Body of pancreas (tissue), 4 donors: Measurements from ENCODE around the gene COG8. TPM values are rescaled to one million over a fixed set of nuclear protein-coding genes. Genes with fewer than 3 reads are reported as not detected.

Experiments
- ATAC-seq: fragments of 150-250 bp; one replicate; pipeline ENCODE4 v1.9.1; 2016
- DNase-seq, 4 donors: peaks; one replicate each; pipeline ENCODE4 v3.0.0-alpha.2; 2019
- H3K27ac ChIP-seq, 4 donors: fragments of 200-600 bp; sonication (generic); 1 replicate in 3 of 4; 2 replicates in 1 of 4; pipeline versions ENCODE4 v1.5.1 to v1.6.1; 2016 to 2019; ENCODE audit warnings: mild to moderate bottlenecking in 1 of 4, mixed read lengths in 1 of 4, moderate library complexity in 1 of 4
- H3K27me3 ChIP-seq, 2 donors: fragments of 200-600 bp; sonication (generic); one replicate each; pipeline ENCODE4 v1.6.0; 2016; ENCODE audit warnings: mild to moderate bottlenecking in 1 of 2
- H3K36me3 ChIP-seq, 2 donors: fragments of 200-600 bp; sonication (generic); replicated peaks in 1 of 2; 2 replicates each; pipeline ENCODE4 v1.5.1; 2016; ENCODE audit warnings: low read depth in 2 of 2; ENCODE audit not compliant: insufficient read depth in 1 of 2
- H3K4me1 ChIP-seq: fragments of 200-600 bp; sonication (generic); one replicate; pipeline ENCODE4 v1.6.0; 2016
- H3K4me3 ChIP-seq, 2 donors: fragments of 200-600 bp; sonication (generic); 1 replicate in 1 of 2; 2 replicates in 1 of 2; pipeline ENCODE4 v1.5.1; 2016 to 2019
- H3K9me3 ChIP-seq, 3 donors: fragments of 200-600 bp; sonication (generic); 1 replicate in 2 of 3; 2 replicates in 1 of 3; pipeline ENCODE4 v1.5.1; 2016
- POLR2A ChIP-seq, 3 donors: fragments of 450-650 bp; IDR thresholded peaks; one replicate each; pipeline ENCODE4 v1.6.1; 2016; ENCODE audit warnings: antibody characterized with exemption in 3 of 3, mild to moderate bottlenecking in 2 of 3
- WGBS, 2 donors: methylation state at CpG; one replicate each; pipeline ENCODE4 v1.1.5; 2017; 5-methylcytosine and 5-hydroxymethylcytosine counted together
- intact Hi-C: fragments of 100-400 bp; cut with DNase I; formaldehyde crosslinking; loops from one replicate; pipeline ENCODE4 v1.15.1; 2023
- total RNA-seq, 2 donors: library from RNA; depleted of rRNA; stranded (reverse); fragments of >200 nt; gene quantifications; one replicate each; pipeline ENCODE4 v1.1.0, GENCODE V29; 2016
- TF ChIP-seq, protein P1 (sequence below), 7 experiments: fragments of 450-650 bp in 4 of 7; fragments of 200-600 bp in 3 of 7; sonication (generic) in 3 of 7; IDR thresholded peaks; one replicate each; pipeline ENCODE4 v1.5.1; 2016 to 2019; ENCODE audit warnings: antibody characterized with exemption in 7 of 7

COG8 gene
- total RNA-seq, 2 donors from 2014 or later, result 39.4 to 46.8 TPM

DNA sequence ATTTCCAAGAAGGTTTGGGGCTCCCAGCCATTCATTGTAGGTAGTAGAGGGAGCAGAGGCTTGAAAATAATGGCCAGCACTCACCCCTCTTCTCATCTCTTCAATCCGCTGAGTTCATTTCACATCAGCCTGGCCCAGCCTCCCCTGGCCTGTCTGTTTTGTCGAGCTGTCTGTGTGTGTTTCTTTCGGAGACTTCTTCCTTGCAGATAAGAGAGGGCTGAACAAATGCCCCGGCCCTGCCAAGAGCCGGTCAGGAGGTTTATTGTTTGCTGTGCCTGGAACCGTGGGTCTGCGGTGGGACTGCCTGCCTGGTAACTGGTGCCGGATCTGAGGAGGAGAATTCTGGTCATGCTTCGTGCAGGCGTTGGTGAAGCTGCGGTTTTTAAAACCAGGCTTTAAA, 24.8 kb downstream of the COG8 start:
- TF ChIP-seq, protein P1, sequence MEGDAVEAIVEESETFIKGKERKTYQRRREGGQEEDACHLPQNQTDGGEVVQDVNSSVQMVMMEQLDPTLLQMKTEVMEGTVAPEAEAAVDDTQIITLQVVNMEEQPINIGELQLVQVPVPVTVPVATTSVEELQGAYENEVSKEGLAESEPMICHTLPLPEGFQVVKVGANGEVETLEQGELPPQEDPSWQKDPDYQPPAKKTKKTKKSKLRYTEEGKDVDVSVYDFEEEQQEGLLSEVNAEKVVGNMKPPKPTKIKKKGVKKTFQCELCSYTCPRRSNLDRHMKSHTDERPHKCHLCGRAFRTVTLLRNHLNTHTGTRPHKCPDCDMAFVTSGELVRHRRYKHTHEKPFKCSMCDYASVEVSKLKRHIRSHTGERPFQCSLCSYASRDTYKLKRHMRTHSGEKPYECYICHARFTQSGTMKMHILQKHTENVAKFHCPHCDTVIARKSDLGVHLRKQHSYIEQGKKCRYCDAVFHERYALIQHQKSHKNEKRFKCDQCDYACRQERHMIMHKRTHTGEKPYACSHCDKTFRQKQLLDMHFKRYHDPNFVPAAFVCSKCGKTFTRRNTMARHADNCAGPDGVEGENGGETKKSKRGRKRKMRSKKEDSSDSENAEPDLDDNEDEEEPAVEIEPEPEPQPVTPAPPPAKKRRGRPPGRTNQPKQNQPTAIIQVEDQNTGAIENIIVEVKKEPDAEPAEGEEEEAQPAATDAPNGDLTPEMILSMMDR (IDR thresholded peaks at IDR 0.05), result no peak
- TF ChIP-seq POLR2A (IDR thresholded peaks at IDR 0.05), result no peak
- Histone ChIP-seq H3K4me3 (no peak overlapping the region), H3K27ac (peak overlapping the region in 1 of 4 donors; percentile 88), H3K36me3 (peaks cover 4 to 12% of the 10 kb centered on the region in 2 donors), H3K27me3 (no peaks in the 10 kb centered on the region), H3K9me3 (no peaks in the 10 kb centered on the region), H3K4me1 (peaks cover 63% of the 10 kb centered on the region)
- ATAC-seq (no peak), DNase-seq (no peak)
- WGBS, 2 donors, result 41 to 54% methylated on average over 11 of the region's 11 CpGs
- intact Hi-C loops, result no loop called here

DNA sequence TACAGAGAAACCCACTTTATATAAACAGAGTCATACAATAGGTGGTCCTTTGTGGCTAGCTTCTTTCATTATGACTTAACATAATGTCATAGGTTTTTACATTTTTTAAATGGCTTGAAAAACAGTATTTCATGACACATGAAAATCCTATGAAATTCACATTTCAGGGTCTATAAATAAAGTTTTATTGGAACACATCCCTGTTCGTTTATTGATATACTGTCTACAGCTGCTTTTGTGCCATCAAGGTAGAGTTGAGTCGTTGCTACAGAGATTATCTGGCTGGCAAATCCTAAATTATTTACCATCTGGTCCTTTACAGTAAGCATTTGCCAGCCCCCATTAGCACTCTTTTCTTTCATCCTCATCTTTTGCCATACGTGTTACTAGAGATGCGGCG, 25.9 kb downstream of the COG8 start:
- ATAC-seq (no peak), DNase-seq (no peak)
- Histone ChIP-seq H3K4me3 (no peak overlapping the region), H3K27me3 (no peaks in the 10 kb centered on the region), H3K36me3 (peaks cover 0 to 3% of the 10 kb centered on the region in 2 donors), H3K27ac (no peak overlapping the region), H3K9me3 (no peaks in the 10 kb centered on the region), H3K4me1 (peaks cover 60% of the 10 kb centered on the region)
- TF ChIP-seq, protein P1 (IDR thresholded peaks at IDR 0.05), result no peak
- no peak for TF ChIP-seq POLR2A (IDR thresholded peaks at IDR 0.05)
- 82 to 90% methylated on average over 5 of the region's 5 CpGs for WGBS, 2 donors
- intact Hi-C loops, result no loop called here

DNA sequence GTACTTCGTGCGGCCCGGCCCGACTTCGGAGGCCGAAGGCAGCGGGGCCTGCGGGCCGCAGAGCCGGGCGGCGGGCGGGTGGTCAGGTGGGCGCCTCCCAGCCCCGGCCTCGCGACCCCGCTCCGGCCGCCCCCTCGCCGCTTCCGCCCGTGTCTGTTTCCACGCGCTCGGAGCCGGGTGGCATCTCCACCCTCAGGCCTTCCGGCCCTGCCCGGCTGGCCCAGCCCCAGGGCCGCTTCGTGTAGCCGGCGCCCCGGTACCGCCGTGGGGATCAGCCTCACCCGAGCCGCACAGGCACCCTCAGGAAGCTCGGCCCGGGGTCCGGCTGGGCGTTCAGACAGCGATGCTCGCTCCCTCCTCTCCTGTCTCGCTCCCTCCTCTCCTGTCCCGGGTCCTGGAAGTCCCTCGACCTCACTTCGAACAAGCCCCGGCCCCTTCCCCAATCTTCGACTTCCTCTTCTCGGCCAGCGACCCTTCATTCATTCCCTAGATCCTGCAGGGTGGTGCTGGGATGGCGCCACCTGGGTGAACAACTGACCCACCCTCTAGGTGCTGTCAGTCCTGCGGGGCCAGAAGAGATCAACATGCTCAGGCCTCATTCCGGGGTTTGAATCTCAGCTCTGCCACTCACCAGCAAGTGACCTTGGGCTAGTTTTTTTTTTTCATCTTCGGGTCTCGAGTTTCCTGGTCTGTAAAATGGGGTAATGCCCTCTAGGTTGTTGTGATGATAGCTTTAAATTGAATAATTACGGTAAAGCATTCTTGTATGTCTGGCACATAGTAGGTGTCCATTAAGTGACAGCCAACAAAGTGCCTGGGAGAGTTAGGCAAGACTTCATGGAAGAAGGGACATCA, 27.6 kb downstream of the COG8 start:
- TF ChIP-seq, protein P1 (IDR thresholded peaks at IDR 0.05), result peak in 1 of 7 experiments; percentile 5
- no peak for TF ChIP-seq POLR2A (IDR thresholded peaks at IDR 0.05)
- DNase-seq, result peak; percentile 34 to 52 (median 48)
- Histone ChIP-seq H3K4me3 (peak overlapping the region; percentile 14 to 45), H3K9me3 (no peaks in the 10 kb centered on the region), H3K36me3 (peaks cover 0 to 1% of the 10 kb centered on the region in 2 donors), H3K4me1 (peaks cover 49% of the 10 kb centered on the region), H3K27ac (peak overlapping the region; percentile 82 to 93 (median 89)), H3K27me3 (no peaks in the 10 kb centered on the region)
- intact Hi-C loops, result no loop called here
- peak; percentile 45 for ATAC-seq
- WGBS, 2 donors, result 1% methylated on average over 24 to 44 of the region's 59 CpGs

GRCh38 chr16:69310653-69311532, 28.5 kb downstream of the COG8 start, which contains the start of gene VPS4A:
Gene VPS4A, plus strand, starts transcription at chr16:69311350. Its CDS starts 162 bp downstream, at chr16:69311512.
- TF ChIP-seq, protein P1 (IDR thresholded peaks at IDR 0.05), result peak; percentile 81 to 99 (median 98)
- TF ChIP-seq POLR2A (IDR thresholded peaks at IDR 0.05), result peak; percentile 44 to 89 (median 63)
- no peaks in the 10 kb centered on the region for H3K9me3 ChIP-seq
- intact Hi-C loops, result no loop called here
- DNase-seq (peak; percentile 97 to 98 (median 98)), ATAC-seq (peak; percentile 97)
- WGBS, 2 donors, result 7 to 27% methylated on average over 21 to 65 of the region's 70 CpGs
- peak within 1 kb of the TSS; percentile 14 to 45 for H3K4me3 ChIP-seq
- peaks cover 40% of the 10 kb centered on the region for H3K4me1 ChIP-seq
- H3K27me3 ChIP-seq, result no peaks in the 10 kb centered on the region
- peaks cover 0 to 1% of the 10 kb centered on the region in 2 donors for H3K36me3 ChIP-seq
- H3K27ac ChIP-seq, result peak within 1 kb of the TSS; percentile 82 to 93 (median 89)
